Erythroblast (primary cell): ENCODE results near the gene GSTT4.
"Not testable (repeated sequence)": the region's sequence is repeated elsewhere in the genome, so short reads cannot be mapped to it uniquely, and the experiment has no call there.

Source experiments
- GATA1 ChIP-seq: IDR thresholded peaks from 2 replicates; pipeline ENCODE4 v1.6.1; 2011; ENCODE audit warnings: low read depth, mild to moderate bottlenecking, control low read depth, low read length, moderate library complexity
- POLR2A ChIP-seq: IDR thresholded peaks from 2 replicates; pipeline ENCODE4 v1.6.1; 2011; ENCODE audit warnings: mild to moderate bottlenecking, low read length

GRCh38 chr22:23989583-23990244, 15.5 kb downstream of the GSTT4 start:
- TF ChIP-seq POLR2A, GATA1: not testable (repeated sequence)
